ENCODE results near the gene ARVCF. TPM values are rescaled to one million over a fixed set of nuclear protein-coding genes. Genes with fewer than 3 reads are reported as not detected.
A peak's percentile ranks its signal among the peaks of the same experiment; 100 is the strongest.

The ARVCF gene
- total and polyA plus RNA-seq, 2 of the 8 experiments (the other 6 are each of a cell fraction or from before 2014, with no cell fraction given): 31.0 to 43.2 TPM

DNA sequence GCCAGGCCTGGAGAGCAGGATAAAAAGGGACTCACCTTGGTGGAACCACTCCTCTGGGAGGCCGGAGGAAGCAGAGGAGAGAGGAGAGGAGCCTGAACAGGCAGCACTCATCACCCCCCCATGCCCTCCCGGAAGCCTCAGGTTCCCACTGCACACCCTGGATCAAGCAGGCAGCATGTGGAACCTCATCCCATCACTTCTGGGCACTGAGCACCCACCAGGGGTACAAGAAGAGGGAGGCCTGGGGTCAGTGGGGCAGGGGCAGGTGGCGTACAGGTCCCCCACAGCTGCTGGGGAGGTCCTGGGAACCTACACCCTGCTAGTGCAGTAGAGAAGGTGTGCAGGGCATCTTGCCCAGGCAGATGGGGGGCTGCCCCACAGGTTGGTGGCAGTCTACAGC lies 40.0 kb downstream of the ARVCF start:
- H3K4ac ChIP-seq (replicated peaks; ENCODE audit: insufficient read length, low read depth, low read length): no peak overlapping the region
- H3K23ac ChIP-seq (ENCODE audit: insufficient read length): no peak overlapping the region
- no peak for FAIRE-seq
- no peak overlapping the region for H3K56ac ChIP-seq (replicated peaks; ENCODE audit: insufficient read length, low read depth, low read length)
- H4K5ac ChIP-seq (ENCODE audit: insufficient read length, low read depth, low read length): no peak overlapping the region
- DNase-seq (ENCODE audit: low read depth in 1 of 2, low spot score in 2 of 2): no peak
- no peak overlapping the region for H4K91ac ChIP-seq (replicated peaks; ENCODE audit: insufficient read length, low read length)
- no peak overlapping the region for H3K4me3 ChIP-seq (ENCODE audit: extremely low read depth in 1 of 4, insufficient read depth in 2 of 4, low read depth in 3 of 4, low read length in 4 of 4)
- H2BK20ac ChIP-seq (ENCODE audit: low read length): no peak overlapping the region
- no peaks in the 10 kb centered on the region for H3K79me2 ChIP-seq (ENCODE audit: control insufficient read depth in 1 of 2, insufficient read depth in 2 of 2, low read length in 2 of 2)
- no peaks in the 10 kb centered on the region for H3K27me3 ChIP-seq (replicated peaks in 1 of 4; ENCODE audit: control insufficient read depth in 3 of 4, extremely low read depth in 1 of 4, insufficient read depth in 3 of 4, low read length in 3 of 4)
- H3K14ac ChIP-seq (ENCODE audit: insufficient read length): no peak overlapping the region
- no peaks in the 10 kb centered on the region for H3K9me3 ChIP-seq (ENCODE audit: insufficient read depth in 2 of 2, low read depth in 1 of 2, low read length in 1 of 2)
- H2BK120ac ChIP-seq (replicated peaks; ENCODE audit: low read depth, low read length): no peak overlapping the region
- no peaks in the 10 kb centered on the region for H3K79me1 ChIP-seq (ENCODE audit: low read depth, low read length)
- no peak overlapping the region for H3K9ac ChIP-seq (replicated peaks in 1 of 4; ENCODE audit: extremely low read depth in 1 of 4, low read depth in 3 of 4, low read length in 3 of 4)
- H2BK15ac ChIP-seq (ENCODE audit: low read length): no peak overlapping the region; the same call in 1 of the 2 replicates
- H4K20me1 ChIP-seq (replicated peaks in 1 of 2; ENCODE audit: control insufficient read depth in 1 of 2, insufficient read depth in 2 of 2, low read length in 2 of 2): peaks cover 8 to 21% of the 10 kb centered on the region in 2 experiments
- H3K23me2 ChIP-seq (ENCODE audit: low read depth, low read length): no peaks in the 10 kb centered on the region; the same call in 1 of the 2 replicates
- no peak overlapping the region for H2AFZ ChIP-seq (ENCODE audit: low read length)
- no peak overlapping the region; the same call in 1 of the 2 replicates for H4K8ac ChIP-seq (ENCODE audit: extremely low read depth, insufficient read depth, low read length)
- TF ChIP-seq POLR2AphosphoS5 (IDR thresholded peaks at IDR 0.05; ENCODE audit: low read depth, low read length) (no peak), RXRA (IDR thresholded peaks at IDR 0.05; ENCODE audit: insufficient read depth, low read depth, low read length) (no peak), SRF (IDR thresholded peaks at IDR 0.05; ENCODE audit: low read depth, low read length) (no peak), KDM5A (IDR thresholded peaks at IDR 0.05; ENCODE audit: low read length) (no peak), CHD2 (IDR thresholded peaks at IDR 0.05; ENCODE audit: low read length) (no peak), EP300 (IDR thresholded peaks at IDR 0.05; ENCODE audit: borderline replicate concordance in 1 of 2, low read depth in 2 of 2, low read length in 2 of 2) (no peak), TAF7 (optimal IDR thresholded peaks at IDR 0.05; ENCODE audit: borderline replicate concordance, low read depth, low read length) (no peak), JUND (IDR thresholded peaks at IDR 0.05; ENCODE audit: low read length) (no peak), ZNF274 (IDR thresholded peaks at IDR 0.05; ENCODE audit: borderline replicate concordance, extremely low read depth, low read length) (no peak), CREB1 (IDR thresholded peaks at IDR 0.05) (no peak), PHF8 (conservative IDR thresholded peaks at IDR 0.05; ENCODE audit: low read depth, low read length) (no peak), RBBP5 (IDR thresholded peaks at IDR 0.05; ENCODE audit: borderline replicate concordance, low read depth, low read length) (no peak)
- H3K27ac ChIP-seq (ENCODE audit: low read depth, low read length): peak overlapping the region; percentile 48; the same call in 1 of the 2 replicates
- no peak overlapping the region for H3K18ac ChIP-seq (ENCODE audit: extremely low read depth, low read length)
- peaks cover 3 to 15% (median 13%) of the 10 kb centered on the region in 4 experiments; a peak in 6 of 7 replicates for H3K4me1 ChIP-seq (replicated peaks in 1 of 4; ENCODE audit: control insufficient read depth in 3 of 4, insufficient read depth in 4 of 4, low read length in 3 of 4)
- H2AK5ac ChIP-seq (ENCODE audit: low read depth, low read length): no peak overlapping the region
- CTCF ChIA-PET (ENCODE audit: partially characterized antibody): interaction anchor here (0.7 to 2.2 kb wide), 4 partner anchors 10 to 51 kb away, joined by 3 to 6 read pairs (median 4); no protein-coding TSS in a partner anchor
- H3K4me2 ChIP-seq (ENCODE audit: insufficient read depth in 1 of 2, low read depth in 2 of 2, low read length in 2 of 2): no peak overlapping the region
- POLR2A ChIA-PET (ENCODE audit: partially characterized antibody): interaction anchor here (1.5 kb wide), 1 partner anchor 10 kb away, joined by 5 read pairs; no protein-coding TSS in a partner anchor
- no peak overlapping the region for H2BK12ac ChIP-seq (ENCODE audit: low read depth, low read length)
- H3K36me3 ChIP-seq (ENCODE audit: control insufficient read depth in 2 of 4, insufficient read depth in 4 of 4, low read length in 3 of 4): peaks cover 7 to 50% (median 19%) of the 10 kb centered on the region in 4 experiments; a peak in 7 of 8 replicates
- no peak overlapping the region for H2BK5ac ChIP-seq (ENCODE audit: low read depth, low read length)
- 88% methylated on average over 1 of the region's 3 CpGs; no CpG with 5 or more reads in 1 of the 2 experiments for WGBS, 2 experiments (ENCODE audit: extremely low coverage in 1 of 2, insufficient coverage in 1 of 2, insufficient read length in 1 of 2, insufficient replicate concordance in 2 of 2, low coverage in 1 of 2, low lambda C conversion rate in 2 of 2, missing lambda C conversion rate in 1 of 2)
